OCI-LY7 (cell line): ENCODE data around the gene KDSR. TPM values are rescaled to one million over a fixed set of nuclear protein-coding genes. Genes with fewer than 3 reads are reported as not detected.

Source experiments
- Bru-seq: library from RNA; stranded (reverse); fragments of 400-500 nt; gene quantifications from one replicate; lab custom pipeline; 2021; lab: Mats Ljungman, UMichigan
- BruChase-seq, 2 experiments: library from RNA; stranded (reverse); fragments of 400-500 nt; gene quantifications; one replicate each; lab custom pipeline; 2021; lab: Mats Ljungman, UMichigan
- BruUV-seq: library from RNA; stranded (reverse); fragments of 400-500 nt; replicated peaks from 2 replicates; lab custom pipeline; 2021; lab: Mats Ljungman, UMichigan
- CTCF ChIA-PET: fragments of 300-600 bp; sonication (Branson Sonifier 250); formaldehyde crosslinking; loops from one replicate; lab custom pipeline; 2022; ENCODE audit warnings: antibody characterized with exemption; ENCODE audit not compliant: unreplicated experiment; lab: Charles Lee
- POLR2A ChIA-PET: fragments of 300-600 bp; sonication (Branson Sonifier 250); formaldehyde crosslinking; loops from one replicate; lab custom pipeline; 2022; ENCODE audit warnings: antibody characterized with exemption; lab: Charles Lee
- DNase-seq: peaks from one replicate; pipeline ENCODE4 v3.0.0-alpha.2; 2015; ENCODE audit warnings: low spot score
- H2AFZ ChIP-seq: fragments of 200-600 bp; sonication (generic), shearing (Covaris generic); 2 replicates; pipeline ENCODE4 v1.6.1; 2014; ENCODE audit warnings: mild to moderate bottlenecking, antibody characterized with exemption, low read length, moderate library complexity
- H3K27ac ChIP-seq: fragments of 200-600 bp; sonication (generic); 2 replicates; pipeline ENCODE4 v1.5.1; 2014; ENCODE audit warnings: mixed run types, low read depth, mild to moderate bottlenecking, moderate library complexity, low read length, inconsistent platforms; ENCODE audit not compliant: poor library complexity, severe bottlenecking
- H3K36me3 ChIP-seq: fragments of 200-600 bp; sonication (generic); 2 replicates; pipeline ENCODE4 v1.6.1; 2014; ENCODE audit warnings: mild to moderate bottlenecking, antibody characterized with exemption, low read length, moderate library complexity, mixed read lengths; ENCODE audit not compliant: insufficient read depth
- H3K4me1 ChIP-seq: fragments of 200-600 bp; sonication (generic); 2 replicates; pipeline ENCODE4 v1.5.1; 2014; ENCODE audit warnings: mild to moderate bottlenecking, low read length; ENCODE audit not compliant: insufficient read depth, poor library complexity, severe bottlenecking
- H3K4me2 ChIP-seq: fragments of 200-600 bp; sonication (generic); 2 replicates; pipeline ENCODE4 v1.6.1; 2014; ENCODE audit warnings: mild to moderate bottlenecking, low read length
- H3K4me3 ChIP-seq: fragments of 200-600 bp; sonication (generic); 2 replicates; pipeline ENCODE4 v1.5.1; 2014; ENCODE audit warnings: mild to moderate bottlenecking, low read depth, low read length; ENCODE audit not compliant: poor library complexity, severe bottlenecking
- H3K79me2 ChIP-seq: fragments of 200-600 bp; sonication (generic); 2 replicates; pipeline ENCODE4 v1.6.1; 2016; ENCODE audit warnings: low read depth, mild to moderate bottlenecking, low read length, moderate library complexity, mixed read lengths; ENCODE audit not compliant: insufficient read depth
- H3K9me2 ChIP-seq: fragments of 200-600 bp; sonication (generic); 2 replicates; pipeline ENCODE4 v1.6.1; 2016; ENCODE audit warnings: mild to moderate bottlenecking, low read length, mixed read lengths; ENCODE audit not compliant: insufficient read depth
- H3K9me3 ChIP-seq: fragments of 200-600 bp; sonication (generic); 2 replicates; pipeline ENCODE4 v1.6.1; 2014; ENCODE audit warnings: mild to moderate bottlenecking, mixed run types, low read length, mixed read lengths
- H4K20me1 ChIP-seq: fragments of 200-600 bp; sonication (generic); 2 replicates; pipeline ENCODE4 v1.6.1; 2014; ENCODE audit warnings: mild to moderate bottlenecking, antibody characterized with exemption, low read length, moderate library complexity, mixed read lengths; ENCODE audit not compliant: insufficient read depth
- EZH2phosphoT487 ChIP-seq: fragments of 200-600 bp; sonication (generic); IDR thresholded peaks from 2 replicates; pipeline ENCODE4 v1.6.1; 2018; ENCODE audit warnings: low read depth, borderline replicate concordance, mild to moderate bottlenecking, mixed run types, antibody characterized with exemption, low read length, moderate library complexity, mixed read lengths
- intact Hi-C: fragments of 100-400 bp; cut with micrococcal nuclease; formaldehyde crosslinking; loops from one replicate; pipeline ENCODE4 v1.10.0; 2022; ENCODE audit not compliant: unreplicated experiment
- long read RNA-seq: library from polyadenylated mRNA; stranded (forward); transcript quantifications from one replicate; pipeline ENCODE4 v2.0.0, GENCODE V29; 2022
- total RNA-seq, 2 experiments: library from RNA; depleted of rRNA in 1 of 2; stranded (reverse); fragments of >200 nt in 1 of 2; shearing (Covaris generic) in 1 of 2; gene quantifications; 2 replicates each; pipeline ENCODE4 v1.2.3, GENCODE V29; 2014 to 2022
- TF ChIP-seq, protein P1 (sequence below): fragments of 200-600 bp; sonication (generic); conservative IDR thresholded peaks from 2 replicates; pipeline ENCODE4 v1.5.1; 2014; ENCODE audit warnings: mild to moderate bottlenecking, antibody characterized with exemption, low read length, moderate library complexity, mixed read lengths

KDSR gene, protein sequence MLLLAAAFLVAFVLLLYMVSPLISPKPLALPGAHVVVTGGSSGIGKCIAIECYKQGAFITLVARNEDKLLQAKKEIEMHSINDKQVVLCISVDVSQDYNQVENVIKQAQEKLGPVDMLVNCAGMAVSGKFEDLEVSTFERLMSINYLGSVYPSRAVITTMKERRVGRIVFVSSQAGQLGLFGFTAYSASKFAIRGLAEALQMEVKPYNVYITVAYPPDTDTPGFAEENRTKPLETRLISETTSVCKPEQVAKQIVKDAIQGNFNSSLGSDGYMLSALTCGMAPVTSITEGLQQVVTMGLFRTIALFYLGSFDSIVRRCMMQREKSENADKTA
- 6.5 and 7.1 TPM in 2 replicates for total RNA-seq (2014; rRNA removed; shearing (Covaris generic))
- total RNA-seq (2022): 13.4 and 14.6 TPM in 2 replicates
- percentile 52 among the genes with signal in this experiment for Bru-seq, nascent RNA
- BruChase-seq, experiment 1, labeled RNA remaining after a 6-hour chase: percentile 48 among the genes with signal in this experiment
- BruChase-seq, experiment 2, labeled RNA remaining after a 2-hour chase: percentile 55 among the genes with signal in this experiment
- long read RNA-seq, full-length matches to known transcripts: 12 of 15 reads
- long read RNA-seq, partial matches to known transcripts: 0 of 15 reads
- long read RNA-seq, other reads (novel, unspliced or antisense): 3 of 15 reads

DNA sequence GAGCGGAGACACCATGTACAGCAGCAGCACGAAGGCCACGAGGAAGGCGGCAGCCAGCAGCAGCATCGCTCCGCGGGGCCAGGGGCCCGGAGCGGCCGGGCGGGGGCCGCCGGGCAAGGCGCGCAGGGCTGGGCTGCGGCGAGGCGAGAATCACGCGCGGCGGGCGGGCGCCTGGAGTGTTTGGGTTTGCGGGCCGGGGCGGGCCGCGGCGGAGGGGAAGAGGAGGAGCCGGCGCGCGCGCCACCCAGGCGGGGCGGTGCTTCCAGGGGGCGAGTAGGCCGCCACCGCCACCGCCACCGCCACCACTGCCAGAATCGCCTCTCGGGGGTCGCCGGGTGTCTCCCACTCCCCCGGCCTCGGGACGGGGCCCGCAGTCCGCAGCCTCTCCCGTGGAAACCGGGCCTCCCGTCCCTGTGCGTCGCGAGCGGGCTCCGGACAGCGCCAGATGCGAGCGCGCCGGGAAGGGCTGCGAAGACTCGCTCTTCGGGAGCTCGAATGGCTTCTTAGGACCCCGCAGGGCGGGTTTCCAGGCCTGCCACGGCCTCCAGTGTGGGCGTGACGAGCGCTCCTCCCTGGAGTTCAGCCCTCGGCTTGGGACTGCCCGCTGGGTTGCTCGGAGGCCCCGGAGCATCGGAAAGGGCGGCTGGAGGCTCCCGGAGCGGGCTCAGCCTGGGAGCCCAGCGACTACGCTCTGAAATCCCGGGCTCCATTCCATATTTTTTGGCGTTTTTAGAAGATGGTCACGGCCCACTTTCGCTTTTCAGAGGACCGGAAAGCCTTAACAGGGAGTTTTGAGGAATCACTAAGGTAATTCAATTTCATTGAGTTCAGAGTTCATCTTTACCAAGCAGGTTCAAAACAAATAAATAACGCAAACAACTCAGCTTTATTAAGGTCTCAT is at the start of gene KDSR:
Gene KDSR, minus strand, starts transcription at position 154 of the 901 bp plus-strand sequence. Its CDS starts 88 bp downstream, at position 66.
- CTCF ChIA-PET: no interaction called here
- H3K4me3 ChIP-seq: peak within 1 kb of the TSS; percentile 85
- POLR2A ChIA-PET: interaction anchor here (0.6 kb wide), 1 partner anchor 644 kb away, joined by 3 read pairs; no protein-coding TSS in a partner anchor
- peak; percentile 65 for DNase-seq
- intact Hi-C loops: loop anchor here (2.0 kb wide), 1 partner anchor 55 kb away; the partner anchor contains the start of gene VPS4B
- H2AFZ ChIP-seq: peak within 1 kb of the TSS; percentile 89
- H3K36me3 ChIP-seq: peaks cover 2% of the 10 kb centered on the region; the same call in 1 of the 2 replicates
- H3K9me3 ChIP-seq: no peaks in the 10 kb centered on the region
- no peaks in the 10 kb centered on the region for H3K79me2 ChIP-seq
- H3K4me2 ChIP-seq: peak within 1 kb of the TSS; percentile 99
- TF ChIP-seq EZH2phosphoT487: no peak
- TF ChIP-seq, protein P1, sequence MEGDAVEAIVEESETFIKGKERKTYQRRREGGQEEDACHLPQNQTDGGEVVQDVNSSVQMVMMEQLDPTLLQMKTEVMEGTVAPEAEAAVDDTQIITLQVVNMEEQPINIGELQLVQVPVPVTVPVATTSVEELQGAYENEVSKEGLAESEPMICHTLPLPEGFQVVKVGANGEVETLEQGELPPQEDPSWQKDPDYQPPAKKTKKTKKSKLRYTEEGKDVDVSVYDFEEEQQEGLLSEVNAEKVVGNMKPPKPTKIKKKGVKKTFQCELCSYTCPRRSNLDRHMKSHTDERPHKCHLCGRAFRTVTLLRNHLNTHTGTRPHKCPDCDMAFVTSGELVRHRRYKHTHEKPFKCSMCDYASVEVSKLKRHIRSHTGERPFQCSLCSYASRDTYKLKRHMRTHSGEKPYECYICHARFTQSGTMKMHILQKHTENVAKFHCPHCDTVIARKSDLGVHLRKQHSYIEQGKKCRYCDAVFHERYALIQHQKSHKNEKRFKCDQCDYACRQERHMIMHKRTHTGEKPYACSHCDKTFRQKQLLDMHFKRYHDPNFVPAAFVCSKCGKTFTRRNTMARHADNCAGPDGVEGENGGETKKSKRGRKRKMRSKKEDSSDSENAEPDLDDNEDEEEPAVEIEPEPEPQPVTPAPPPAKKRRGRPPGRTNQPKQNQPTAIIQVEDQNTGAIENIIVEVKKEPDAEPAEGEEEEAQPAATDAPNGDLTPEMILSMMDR: no peak
- no peaks in the 10 kb centered on the region for H3K9me2 ChIP-seq
- H3K4me1 ChIP-seq: no peaks in the 10 kb centered on the region
- no peak within 1 kb of the TSS for H3K27ac ChIP-seq
- H4K20me1 ChIP-seq: no peaks in the 10 kb centered on the region
- no TSS peak for BruUV-seq

DNA sequence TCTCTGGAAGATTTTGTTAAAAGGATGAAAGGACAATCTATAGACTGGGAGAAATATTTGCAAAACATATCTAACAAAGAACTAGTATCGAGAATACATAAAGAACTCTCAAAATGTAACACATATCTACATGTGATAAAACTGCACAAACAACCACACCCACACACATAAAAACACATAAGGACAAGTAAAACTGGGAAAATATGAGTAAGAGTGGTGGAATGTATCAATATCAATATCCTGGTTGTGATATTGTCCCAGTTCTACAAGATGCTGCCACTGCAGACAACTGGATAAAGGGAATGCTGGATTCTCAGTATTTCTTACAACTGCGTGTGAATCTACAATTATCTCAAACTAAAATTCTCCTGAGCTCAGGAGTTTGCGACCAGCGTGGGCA is 45.9 kb upstream of the KDSR start:
- peaks cover 83% of the 10 kb centered on the region for H3K36me3 ChIP-seq
- no TSS peak for BruUV-seq
- no peak overlapping the region for H3K4me3 ChIP-seq
- no peak for TF ChIP-seq EZH2phosphoT487
- TF ChIP-seq, protein P1: no peak
- CTCF ChIA-PET: no interaction called here
- POLR2A ChIA-PET: no interaction called here
- H3K79me2 ChIP-seq: peaks cover 22% of the 10 kb centered on the region; the same call in 1 of the 2 replicates
- H4K20me1 ChIP-seq: no peaks in the 10 kb centered on the region
- H3K9me3 ChIP-seq: no peaks in the 10 kb centered on the region
- H3K27ac ChIP-seq: no peak overlapping the region
- H3K4me1 ChIP-seq: no peaks in the 10 kb centered on the region
- no peaks in the 10 kb centered on the region for H3K9me2 ChIP-seq
- no peak for DNase-seq
- intact Hi-C loops: no loop called here
- H3K4me2 ChIP-seq: no peak overlapping the region
- H2AFZ ChIP-seq: no peak overlapping the region
